ENCODE data around the gene CHD1L. TPM values are rescaled to one million over a fixed set of nuclear protein-coding genes. Genes with fewer than 3 reads are reported as not detected.

Gene CHD1L
- total and polyA plus RNA-seq, 3 donors from 2014 or later: 29.7 to 50.9 (median 43.9) TPM

DNA sequence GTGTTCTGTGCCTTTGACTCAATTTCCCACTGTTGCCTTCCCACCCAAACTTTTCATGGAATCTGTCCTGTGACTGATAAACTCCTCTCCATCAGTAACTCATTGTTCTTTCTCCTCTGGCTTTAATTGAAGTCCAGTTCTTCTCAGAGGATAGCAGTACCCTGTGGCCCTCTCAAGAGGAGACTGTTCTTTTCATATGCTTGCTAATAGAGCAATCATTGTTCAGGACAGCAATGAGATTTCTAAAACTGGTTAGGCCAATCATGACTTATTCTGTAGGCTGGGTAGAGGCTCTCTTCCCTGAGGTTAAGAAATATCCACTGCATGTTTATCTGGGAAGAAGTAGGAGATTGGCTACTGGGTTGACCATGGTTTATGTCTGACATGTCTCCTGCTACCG lies 98.8 kb downstream of the CHD1L start:
- Histone ChIP-seq H3K4me1 (no peaks in the 10 kb centered on the region), H3K4me3 (no peak overlapping the region), H3K27me3 (no peaks in the 10 kb centered on the region), H3K27ac (no peak overlapping the region), H3K9me3 (no peaks in the 10 kb centered on the region), H3K36me3 (ENCODE audit: low read depth, missing control alignments) (no peaks in the 10 kb centered on the region)
- intact Hi-C loops (cut with DNase I; ENCODE audit: low total_unique reads): no loop called here
- WGBS, 2 donors: 87 to 100% methylated on average over 1 of the region's 1 CpG
- TF ChIP-seq, protein P1, sequence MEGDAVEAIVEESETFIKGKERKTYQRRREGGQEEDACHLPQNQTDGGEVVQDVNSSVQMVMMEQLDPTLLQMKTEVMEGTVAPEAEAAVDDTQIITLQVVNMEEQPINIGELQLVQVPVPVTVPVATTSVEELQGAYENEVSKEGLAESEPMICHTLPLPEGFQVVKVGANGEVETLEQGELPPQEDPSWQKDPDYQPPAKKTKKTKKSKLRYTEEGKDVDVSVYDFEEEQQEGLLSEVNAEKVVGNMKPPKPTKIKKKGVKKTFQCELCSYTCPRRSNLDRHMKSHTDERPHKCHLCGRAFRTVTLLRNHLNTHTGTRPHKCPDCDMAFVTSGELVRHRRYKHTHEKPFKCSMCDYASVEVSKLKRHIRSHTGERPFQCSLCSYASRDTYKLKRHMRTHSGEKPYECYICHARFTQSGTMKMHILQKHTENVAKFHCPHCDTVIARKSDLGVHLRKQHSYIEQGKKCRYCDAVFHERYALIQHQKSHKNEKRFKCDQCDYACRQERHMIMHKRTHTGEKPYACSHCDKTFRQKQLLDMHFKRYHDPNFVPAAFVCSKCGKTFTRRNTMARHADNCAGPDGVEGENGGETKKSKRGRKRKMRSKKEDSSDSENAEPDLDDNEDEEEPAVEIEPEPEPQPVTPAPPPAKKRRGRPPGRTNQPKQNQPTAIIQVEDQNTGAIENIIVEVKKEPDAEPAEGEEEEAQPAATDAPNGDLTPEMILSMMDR (IDR thresholded peaks at IDR 0.05): no peak
- no peak for TF ChIP-seq POLR2A (IDR thresholded peaks at IDR 0.05)
- DNase-seq: no peak

Other genes starting within 250 kb of the CHD1L start
- gene PRKAB2, start 70.2 kb upstream of the CHD1L start, total RNA-seq: 10 to 100 TPM; 14.6 to 20.7 TPM
- 15.5 TPM for gene PRKAB2, start 70.2 kb upstream of the CHD1L start, polyA plus RNA-seq (ENCODE audit: insufficient read depth, low read depth, low replicate concordance)
- 1 to 10 TPM; 6.4 to 9.8 TPM for gene FMO5, start 17.3 kb upstream of the CHD1L start, total RNA-seq
- gene FMO5, start 17.3 kb upstream of the CHD1L start, polyA plus RNA-seq (ENCODE audit: insufficient read depth, low read depth, low replicate concordance): 11.0 TPM